ENCODE results near the gene POLA2.

GRCh38 chr11:65241134-65241533 lies 20.6 kb upstream of the POLA2 start:
- no peak for TF ChIP-seq SUZ12 (IDR thresholded peaks at IDR 0.05; ENCODE audit: extremely low read depth, insufficient read depth, insufficient read length)
- TF ChIP-seq ZNF274 (IDR thresholded peaks at IDR 0.05; ENCODE audit: low read depth, low read length), result no peak
- TF ChIP-seq YY1 (IDR thresholded peaks at IDR 0.05; ENCODE audit: insufficient read depth, insufficient read length), result no peak
